GDM1 (cell line): Measurements from ENCODE around the gene TACR1.
A peak's percentile ranks its signal among the peaks of the same experiment; 100 is the strongest.
"Not testable (repeated sequence)": the region's sequence is repeated elsewhere in the genome, so short reads cannot be mapped to it uniquely, and the experiment has no call there.

Source experiments
- DNase-seq: peaks from one replicate; lab custom pipeline; 2025; lab: John Stamatoyannopoulos, UW

TACR1 gene

DNA sequence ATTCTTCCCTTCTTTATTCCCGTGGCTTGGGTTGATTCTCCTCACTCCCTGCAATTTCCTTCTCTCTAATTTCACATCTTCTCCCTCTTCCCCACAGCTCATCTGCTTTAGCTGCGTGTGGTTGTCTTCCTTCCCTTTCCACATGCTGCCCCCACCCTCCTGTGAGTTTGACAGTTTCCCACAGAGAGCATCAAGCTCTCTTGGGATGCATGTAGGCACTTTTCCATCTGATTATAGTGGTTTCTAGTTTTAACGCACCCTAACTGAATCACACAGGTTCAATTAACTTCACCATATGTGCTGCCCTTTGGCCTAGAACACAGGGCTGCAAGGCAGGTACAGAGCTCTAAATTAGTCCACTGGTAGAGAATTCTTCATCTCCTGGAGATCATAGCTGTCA lies 110.5 kb downstream of the TACR1 start:
- no peak for DNase-seq

DNA sequence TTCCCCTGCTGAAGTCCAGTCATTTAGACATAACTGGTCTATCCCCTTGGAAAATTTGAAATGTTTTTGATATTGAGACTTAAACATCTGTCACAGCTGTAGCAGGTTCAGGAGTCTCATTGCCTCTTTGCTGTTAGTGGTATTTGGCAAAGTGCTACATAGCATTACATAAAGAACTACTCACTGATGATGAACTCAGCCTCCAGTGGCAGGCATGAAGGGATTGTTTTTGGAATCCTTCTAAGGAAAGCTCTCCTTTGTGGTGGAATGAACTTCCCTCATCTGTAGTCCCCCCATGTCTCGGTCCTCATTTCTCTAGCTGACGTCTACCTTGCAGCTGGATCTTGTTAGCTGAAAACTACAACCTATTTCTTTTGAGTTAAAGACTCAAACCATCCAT lies 111.6 kb downstream of the TACR1 start:
- DNase-seq = no peak

DNA sequence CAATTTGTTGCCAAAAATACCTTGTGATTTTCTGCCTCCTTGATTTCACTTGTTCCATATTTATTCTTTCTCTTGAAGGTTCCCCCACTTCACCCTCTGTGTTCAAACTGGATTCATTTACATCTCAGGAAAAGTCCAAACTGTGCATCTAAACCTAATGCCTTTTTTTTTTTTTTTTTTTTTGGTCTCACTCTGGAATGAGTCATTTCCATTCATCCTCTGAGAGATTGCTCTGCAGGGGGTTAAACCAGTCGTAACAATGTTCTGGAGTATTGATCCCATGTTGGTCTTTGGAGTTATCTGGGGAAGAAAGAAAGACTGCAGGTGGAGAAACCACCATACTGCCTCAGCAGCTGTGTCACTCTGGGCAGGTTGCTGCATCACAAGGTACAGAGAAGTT lies 119.7 kb downstream of the TACR1 start:
- no peak for DNase-seq

DNA sequence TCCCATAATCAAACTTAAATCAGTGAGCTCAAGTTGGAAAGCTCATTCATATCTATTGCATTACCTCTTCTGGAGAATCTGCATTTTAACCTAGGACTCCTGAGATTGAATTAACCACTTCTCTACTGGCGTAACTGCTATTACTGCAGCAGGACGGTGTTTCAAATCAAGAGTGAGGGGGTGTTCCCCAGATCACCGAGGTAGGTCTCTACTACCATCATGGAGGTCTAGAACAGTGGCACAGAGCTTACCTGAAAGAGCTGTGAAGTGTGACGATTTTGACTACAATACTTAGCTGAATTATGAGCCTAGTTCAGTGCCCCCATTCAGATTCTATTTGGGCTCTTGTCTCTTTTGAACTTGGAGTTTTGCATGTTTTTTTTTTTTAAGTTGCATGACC lies 121.4 kb downstream of the TACR1 start:
- DNase-seq = no peak

DNA sequence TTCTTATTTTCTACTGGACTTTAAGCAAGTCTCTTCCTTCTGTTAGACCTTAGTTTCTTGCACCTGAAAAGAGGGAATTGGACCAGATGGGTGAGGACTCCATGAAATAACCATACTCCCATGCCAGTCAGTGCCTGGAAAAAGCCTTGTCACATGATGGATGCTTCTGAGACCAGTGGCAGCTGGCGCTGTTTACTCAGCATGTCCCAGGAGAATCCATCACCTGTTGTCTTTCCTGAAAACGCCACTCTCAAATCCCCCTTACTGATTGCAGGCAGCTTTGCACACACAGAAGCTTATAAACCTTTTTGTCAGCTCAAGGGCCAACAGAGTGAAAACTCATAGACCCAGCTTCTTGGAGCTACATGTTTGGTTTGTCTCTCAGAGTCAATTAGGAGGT lies 123.2 kb downstream of the TACR1 start:
- no peak for DNase-seq

DNA sequence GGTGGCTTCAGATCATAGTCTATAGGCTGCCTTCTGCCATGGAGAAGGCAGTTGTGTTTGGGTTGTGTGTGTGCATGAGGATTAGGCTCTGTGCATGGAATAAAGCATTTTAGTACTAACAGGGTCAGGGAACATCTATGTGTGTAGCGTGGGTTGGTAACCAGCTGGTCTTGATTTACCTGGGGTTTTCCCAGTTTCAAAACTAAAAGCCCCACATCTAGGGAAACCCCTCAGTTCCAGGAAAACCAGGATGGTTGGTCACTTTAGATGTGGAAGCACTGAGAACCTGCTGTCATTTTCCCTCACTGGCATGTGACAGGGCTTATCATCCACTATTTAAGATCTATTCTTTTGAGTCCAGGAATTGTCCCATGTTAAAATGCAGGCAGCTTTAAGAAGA lies 124.6 kb downstream of the TACR1 start:
- DNase-seq = no peak

DNA sequence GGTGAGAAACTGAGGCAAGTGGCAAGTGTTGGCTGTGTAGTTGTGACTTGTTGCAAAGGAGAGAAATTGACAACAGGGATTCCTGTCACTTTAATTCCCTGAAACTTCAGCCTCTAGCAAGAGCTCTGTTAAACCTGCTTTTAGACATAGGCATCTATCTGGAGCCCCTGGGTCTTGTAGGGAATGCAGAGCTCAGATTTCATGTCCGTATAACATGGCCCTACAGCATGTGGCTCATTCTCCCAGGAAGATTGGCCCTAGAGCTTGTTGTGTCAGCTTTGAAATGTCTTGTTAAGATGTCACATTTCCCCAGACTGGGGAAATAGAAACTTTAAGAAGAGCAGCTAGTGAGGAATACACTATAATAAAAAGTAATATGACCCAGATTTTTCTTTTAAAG lies 125.1 kb downstream of the TACR1 start:
- DNase-seq = no peak

DNA sequence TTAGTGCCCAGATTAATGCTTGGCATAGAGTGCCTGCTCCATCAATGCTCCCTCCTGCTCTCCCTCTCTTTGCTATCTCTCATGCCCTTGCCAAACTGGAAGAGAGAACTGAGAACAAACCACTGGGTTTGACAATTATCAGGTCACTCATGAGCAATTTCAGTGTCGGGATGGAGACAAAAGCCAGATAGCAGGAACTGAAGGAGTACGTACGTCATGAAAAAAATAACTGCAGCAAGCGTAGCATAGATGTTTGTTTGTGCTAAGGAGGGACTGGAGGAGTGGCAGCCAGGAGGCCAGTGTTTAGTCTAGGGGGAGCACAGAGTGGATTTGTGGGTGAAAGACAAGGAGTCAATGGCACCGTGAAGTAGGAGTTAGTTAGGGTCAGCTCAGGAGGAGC lies 127.6 kb downstream of the TACR1 start:
- DNase-seq = no peak

DNA sequence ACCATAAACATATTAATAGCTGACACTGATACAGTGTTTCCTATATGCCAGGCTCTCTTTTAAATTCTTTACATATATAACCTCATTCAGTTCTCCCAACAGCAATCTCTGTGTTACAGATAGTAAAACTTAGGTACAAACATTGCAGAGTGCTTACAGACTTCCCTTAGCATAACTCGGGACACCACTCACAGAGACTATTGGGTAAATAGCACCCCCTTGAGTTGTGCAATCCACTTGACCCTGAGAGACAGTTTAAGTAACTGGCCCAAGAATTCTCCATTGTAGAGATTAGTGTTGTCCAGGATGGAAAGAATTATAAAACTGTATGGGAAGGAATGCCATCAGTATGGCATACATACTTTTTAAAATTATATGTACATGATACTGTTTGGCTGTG lies 130.8 kb downstream of the TACR1 start:
- no peak for DNase-seq

DNA sequence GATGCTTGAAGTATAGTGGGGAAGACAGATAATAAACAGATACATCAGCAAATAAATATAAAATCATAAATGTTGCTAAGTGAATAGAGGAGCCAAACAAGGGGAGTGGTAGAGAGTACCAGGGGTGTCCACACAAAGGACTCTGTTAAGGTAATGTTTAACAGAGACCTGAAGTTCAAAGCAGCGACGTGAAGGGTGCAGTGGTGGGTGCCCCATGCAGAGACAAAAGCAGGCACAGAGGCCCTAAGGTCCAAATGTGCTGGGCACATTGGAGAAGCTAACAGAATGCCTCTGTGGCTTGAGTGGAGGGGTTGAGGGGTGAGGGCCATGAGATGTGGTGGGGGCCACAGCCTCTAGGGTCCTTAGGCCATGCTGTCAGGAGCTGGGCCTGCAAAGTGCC lies 131.8 kb downstream of the TACR1 start:
- DNase-seq = no peak

DNA sequence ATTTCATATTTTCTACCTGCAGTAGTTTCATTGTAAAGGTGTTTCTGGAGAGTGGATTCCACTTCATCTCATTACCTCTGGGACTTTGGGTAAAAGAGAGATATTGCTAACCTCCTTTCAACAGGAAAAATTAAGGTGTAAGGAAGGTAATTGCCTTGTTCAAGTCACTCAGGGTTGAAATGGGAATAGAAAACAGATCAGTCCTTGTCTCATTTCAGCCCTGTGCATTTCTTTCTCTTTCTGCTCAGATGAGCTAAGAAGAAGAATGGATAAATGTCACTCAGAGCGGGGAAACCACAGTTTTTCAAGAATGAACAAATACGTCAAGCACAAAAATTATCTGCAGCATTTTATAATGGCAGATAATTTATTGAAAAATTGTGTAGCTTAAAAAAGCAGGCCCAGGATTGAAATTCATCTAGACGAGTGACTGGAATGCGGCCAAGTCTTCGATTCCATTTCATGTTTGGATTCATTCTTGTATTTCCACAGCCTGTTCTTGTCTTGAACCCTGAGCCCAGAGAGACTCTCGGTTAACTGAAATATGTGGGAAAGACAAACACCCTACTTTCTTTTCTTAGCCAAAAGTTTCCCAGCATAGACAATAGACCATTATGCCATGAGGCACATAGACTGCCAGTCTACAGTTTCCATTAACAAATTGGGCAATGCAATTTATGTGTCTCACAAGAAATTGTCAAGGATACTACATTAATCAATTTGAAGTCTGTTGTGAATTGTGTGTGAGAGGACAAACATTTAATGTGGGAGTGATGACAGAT lies 133.0 kb downstream of the TACR1 start:
- DNase-seq = no peak

DNA sequence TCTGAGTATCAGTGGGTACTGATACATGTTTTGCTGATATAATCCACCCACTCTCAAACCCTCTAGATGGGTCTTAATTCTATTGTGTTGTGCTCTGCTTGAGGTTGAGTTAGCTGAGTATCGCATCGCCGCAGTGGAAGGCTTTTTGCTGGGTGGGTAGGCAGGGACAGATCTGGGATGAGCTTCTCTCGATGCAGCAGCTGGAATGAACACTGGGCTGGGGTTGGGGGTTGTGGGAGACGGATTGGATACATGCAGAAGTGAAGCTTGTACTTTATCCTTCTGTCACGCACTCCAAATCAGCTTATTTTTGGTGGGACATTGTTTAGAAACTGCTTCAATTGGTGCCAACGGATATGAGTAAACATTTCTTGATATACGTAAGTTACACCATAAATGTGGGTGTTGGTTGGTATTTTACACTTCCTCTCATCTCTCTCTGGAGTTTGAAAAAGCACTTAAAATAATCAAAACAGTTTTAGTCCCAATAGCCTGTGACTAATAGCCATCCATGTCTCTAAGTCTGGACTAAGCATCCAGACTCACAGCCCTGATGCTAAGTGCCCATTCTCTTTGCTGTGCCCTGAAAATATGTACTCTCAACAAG lies 133.8 kb downstream of the TACR1 start:
- DNase-seq = no peak

DNA sequence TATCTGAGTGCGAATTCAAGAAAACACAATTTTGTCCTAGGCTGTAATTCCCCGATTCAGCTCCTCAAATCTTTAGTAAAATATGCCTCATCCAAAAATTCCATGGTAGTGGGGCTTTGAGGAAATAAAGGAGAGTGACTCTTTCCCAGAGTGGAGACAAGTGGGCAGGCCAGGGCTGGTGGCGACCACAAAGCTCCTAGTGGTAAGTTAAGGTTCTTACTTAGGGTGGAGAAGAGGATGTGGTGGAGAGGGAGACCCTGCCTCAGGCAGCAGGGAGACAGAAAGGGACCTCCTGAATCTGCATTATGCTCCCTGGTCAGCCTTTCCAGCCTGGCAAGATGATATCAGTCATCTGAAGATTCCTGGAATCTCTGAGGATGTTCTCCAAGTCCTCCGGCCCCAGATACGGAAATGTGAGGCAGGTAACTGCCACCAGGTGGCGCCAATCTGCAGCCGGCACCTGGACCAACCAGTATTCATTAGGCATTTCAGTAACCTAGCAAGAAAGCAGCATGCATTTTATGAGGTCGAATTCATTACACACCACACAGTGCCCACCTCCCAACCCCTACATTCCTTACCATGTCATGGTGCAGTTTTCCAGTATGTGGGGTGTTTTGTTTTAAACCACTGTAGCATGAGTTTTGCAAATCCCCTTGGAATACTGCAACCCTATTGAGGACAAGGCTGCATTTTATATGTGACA lies 134.5 kb downstream of the TACR1 start:
- DNase-seq = peak; percentile 7

DNA sequence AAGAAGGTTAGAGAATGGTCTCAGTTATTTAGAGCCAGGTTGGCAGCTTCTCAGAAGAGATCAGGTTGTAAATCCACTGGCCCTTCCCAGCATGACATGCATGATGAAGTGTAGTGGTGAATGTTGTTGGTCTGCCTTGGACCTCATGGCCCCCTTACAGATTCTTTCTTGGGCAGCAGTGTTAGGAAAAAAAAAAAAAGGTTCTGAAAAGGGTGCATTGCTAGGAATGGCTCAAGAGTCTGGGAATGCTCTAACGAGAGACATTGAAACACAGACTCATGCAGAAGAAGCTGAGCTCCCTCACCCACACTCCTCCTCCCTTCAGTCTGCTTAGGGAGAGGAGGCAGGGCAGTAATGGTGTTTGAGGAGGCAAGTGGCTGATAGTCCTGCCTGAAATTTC lies 135.4 kb downstream of the TACR1 start:
- DNase-seq = no peak

DNA sequence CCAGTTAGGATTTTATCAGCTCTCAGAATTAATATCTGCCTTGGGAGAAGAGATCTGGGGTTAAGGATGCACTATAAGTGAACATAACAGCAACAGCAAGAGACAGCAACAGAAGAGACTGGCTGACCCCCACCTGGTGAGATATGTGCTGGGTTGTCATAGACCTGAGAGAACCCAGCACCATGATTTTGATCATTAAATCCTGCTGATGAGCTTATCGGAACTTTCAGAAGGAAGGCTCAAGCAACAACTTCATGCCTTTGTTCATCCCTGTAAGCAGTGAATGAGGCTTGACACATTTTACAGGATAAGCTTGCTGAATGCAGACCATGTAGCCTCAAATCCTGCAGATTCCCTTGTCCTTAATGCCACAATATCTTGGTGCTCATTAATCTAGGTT lies 140.9 kb downstream of the TACR1 start:
- DNase-seq = no peak

DNA sequence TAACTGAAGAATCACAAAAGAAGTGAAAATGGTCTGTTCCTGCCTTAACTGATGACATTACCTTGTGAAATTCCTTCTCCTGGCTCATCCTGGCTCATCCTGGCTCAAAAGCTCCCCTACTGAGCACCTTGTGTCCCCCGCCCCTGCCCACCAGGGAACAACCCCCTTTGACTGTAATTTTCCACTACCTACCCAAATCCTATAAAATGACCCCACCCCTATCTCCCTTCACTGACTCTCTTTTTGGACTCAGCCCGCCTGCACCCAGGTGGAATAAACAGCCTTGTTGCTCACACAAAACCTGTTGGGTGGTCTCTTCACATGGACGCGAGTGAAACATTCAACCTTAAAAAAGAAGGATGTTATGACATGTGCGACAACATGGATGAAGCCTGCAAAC lies 142.2 kb downstream of the TACR1 start:
- DNase-seq = not testable (repeated sequence)

DNA sequence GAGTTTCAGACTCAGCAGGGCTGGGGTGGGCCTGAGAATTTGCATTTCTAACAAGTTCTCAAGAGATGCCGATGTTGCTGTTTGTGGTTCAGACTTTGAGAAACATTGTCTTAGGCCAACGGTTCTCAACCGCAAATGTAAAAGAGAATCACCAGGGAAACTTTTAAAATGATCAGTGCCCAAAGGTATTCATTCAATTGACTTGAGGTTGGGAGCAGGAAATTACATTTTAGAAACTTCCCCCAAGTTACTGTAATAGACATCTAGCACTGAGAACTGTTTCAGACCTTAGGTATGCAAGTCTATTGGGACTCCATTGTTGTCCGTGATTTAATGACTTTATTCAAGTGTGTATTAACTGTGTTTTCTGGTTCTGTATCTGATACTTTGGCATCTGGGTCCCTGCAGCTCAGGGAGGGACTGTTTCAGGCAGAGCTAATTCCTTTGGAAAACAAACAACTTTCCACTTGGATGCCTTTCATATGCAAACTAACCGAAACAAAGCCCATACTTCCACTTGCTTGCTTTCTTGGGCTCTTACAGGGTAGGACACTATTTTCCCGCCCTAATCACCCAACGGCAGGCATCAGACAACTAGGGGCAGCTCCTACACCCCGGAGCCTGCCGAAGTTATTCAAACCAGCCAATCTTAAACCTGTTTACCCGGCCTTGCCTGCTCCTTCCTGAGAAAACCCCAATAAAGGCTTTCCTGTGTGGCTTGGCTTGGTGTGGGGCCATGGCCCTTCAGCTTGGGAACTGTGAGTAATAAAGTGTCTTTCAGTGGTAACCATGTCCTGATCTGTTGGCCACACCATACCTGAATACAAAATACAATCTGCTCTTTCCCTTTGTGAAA lies 143.3 kb downstream of the TACR1 start:
- no peak for DNase-seq

DNA sequence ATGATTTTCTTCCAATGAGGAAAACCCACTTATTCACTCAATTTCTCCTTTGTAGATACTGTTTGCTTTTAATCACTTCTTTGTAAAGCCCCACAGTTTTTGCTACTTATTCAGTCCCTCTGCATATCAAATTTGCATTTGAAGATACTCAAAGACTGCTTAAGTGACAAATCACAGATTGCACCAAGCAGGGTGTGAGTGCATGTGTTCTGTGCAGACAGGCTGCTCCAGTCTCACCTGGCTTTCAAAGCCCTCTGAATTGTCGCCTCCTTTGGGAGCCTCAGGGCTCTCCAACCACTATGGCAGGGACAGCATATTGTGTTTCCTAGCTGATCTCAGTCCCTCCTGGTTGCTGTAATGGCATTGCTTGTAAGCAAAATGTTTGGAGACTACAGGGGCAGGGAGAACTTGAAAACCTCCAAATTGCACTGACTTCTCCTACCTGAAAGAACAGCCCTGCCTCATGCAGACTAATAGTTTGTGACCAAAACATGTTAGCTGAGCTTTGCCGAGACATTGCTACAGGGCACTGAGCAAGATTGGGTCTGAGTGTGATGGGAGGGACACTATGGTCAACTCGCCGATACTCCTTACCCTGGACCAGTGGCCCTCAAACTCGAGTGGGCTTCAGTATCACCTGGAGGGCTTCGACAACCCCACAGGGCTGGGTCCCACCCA lies 144.0 kb downstream of the TACR1 start:
- DNase-seq = no peak

DNA sequence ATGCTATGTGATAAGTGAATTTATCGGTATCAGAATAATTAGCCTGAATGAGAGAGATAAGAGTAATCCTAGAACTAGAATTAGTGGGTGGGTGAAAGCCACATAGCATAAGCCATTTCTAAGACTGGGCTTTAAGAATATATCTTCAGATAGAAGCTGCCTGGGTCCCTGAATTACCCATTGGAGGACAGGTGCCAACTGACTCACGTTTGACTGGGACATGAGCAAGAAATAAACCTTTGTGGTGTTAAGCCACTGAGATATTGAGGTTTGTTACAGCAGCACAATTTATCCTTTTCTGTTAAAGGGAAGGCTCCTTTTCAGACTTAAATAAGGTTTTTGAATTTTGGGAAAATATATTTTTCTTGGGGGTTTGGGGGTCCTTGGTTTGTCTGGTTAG lies 145.0 kb downstream of the TACR1 start:
- no peak for DNase-seq

DNA sequence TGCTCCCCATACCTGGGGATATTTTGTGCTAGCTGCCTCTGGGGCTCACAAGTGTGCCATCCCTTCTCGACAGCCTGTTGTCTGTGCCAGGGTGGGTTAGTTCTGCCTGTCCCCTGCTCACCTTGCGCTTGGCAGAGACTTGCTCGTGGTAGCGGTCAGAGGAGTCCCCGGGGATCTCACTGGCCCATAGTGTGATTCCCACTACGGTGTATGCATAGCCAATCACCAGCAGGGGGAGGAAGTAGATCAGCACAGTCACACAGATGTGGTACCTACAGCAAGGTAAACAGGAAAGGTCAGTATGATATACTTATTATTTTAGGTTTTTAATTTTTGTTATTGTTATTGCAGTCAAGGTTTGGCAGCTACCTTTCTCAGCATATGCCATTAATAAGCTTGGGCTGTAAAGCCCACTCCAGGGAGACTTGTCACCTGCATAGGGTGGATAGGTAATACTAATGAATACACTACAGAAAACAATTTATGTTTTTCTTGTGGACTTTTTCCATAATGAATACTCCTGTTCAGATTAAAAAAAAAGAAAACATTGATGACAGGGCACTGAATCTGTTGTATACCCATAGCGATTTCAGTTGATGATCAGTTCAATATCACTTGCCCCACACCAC lies 145.7 kb downstream of the TACR1 start:
- DNase-seq = no peak

DNA sequence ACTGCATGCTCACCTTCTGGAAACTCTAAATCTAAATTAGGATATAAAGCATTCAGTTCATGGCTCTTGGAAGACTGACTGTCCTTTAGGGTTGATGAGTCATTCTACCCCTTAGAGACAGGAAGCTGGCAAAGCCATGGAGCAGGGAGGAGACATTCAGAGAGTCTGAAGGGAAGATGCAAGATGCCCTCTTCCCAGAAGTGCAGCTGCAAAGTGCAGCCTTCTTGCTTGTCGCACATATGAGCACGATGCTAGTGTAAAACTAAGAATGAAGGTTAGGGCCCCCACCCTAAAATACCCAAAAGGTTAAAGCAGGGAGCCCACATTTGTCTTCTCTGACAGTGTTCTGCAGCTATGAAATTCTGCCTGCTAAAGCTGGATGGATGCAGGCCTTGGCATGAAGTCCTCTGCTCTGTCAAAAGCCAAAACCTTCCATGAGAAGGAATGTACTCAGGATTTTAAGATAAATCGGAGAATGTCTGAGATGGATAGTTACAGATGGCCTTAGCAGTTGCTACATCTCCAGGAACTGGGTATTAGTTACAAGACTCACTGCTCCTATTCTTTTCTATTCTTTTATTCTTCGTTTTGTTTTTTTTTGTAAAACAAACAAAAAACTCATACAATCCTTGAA lies 151.2 kb downstream of the TACR1 start:
- DNase-seq = no peak
